Thyroid gland (tissue), 4 donors: ENCODE data around the gene PTPN14.

ENCODE experiments used
- POLR2A ChIP-seq, 2 donors: fragments of 450-650 bp; IDR thresholded peaks; one replicate each; pipeline ENCODE4 v1.6.1; 2017; ENCODE audit warnings: antibody characterized with exemption in 2 of 2, mild to moderate bottlenecking in 2 of 2, moderate library complexity in 1 of 2
- TF ChIP-seq, protein P1 (sequence below), 6 experiments: fragments of 200-600 bp in 3 of 6; fragments of 450-650 bp in 3 of 6; sonication (generic) in 3 of 6; IDR thresholded peaks; one replicate each; pipeline ENCODE4 v1.5.1; 2016 to 2019; ENCODE audit warnings: antibody characterized with exemption in 6 of 6, mild to moderate bottlenecking in 2 of 6, inconsistent platforms in 1 of 6, moderate library complexity in 1 of 6

GRCh38 chr1:214337015-214337414 lies 214.4 kb downstream of the PTPN14 start:
- TF ChIP-seq, protein P1, sequence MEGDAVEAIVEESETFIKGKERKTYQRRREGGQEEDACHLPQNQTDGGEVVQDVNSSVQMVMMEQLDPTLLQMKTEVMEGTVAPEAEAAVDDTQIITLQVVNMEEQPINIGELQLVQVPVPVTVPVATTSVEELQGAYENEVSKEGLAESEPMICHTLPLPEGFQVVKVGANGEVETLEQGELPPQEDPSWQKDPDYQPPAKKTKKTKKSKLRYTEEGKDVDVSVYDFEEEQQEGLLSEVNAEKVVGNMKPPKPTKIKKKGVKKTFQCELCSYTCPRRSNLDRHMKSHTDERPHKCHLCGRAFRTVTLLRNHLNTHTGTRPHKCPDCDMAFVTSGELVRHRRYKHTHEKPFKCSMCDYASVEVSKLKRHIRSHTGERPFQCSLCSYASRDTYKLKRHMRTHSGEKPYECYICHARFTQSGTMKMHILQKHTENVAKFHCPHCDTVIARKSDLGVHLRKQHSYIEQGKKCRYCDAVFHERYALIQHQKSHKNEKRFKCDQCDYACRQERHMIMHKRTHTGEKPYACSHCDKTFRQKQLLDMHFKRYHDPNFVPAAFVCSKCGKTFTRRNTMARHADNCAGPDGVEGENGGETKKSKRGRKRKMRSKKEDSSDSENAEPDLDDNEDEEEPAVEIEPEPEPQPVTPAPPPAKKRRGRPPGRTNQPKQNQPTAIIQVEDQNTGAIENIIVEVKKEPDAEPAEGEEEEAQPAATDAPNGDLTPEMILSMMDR (IDR thresholded peaks at IDR 0.05) = no peak
- no peak for TF ChIP-seq POLR2A (IDR thresholded peaks at IDR 0.05)
